SK-N-SH (cell line): ENCODE data around the gene IPO11.

Source experiments
- CTCF ChIP-seq: fragments of 200-600 bp; sonication (generic); IDR thresholded peaks from 2 replicates; pipeline ENCODE4 v1.6.1; 2017; ENCODE audit warnings: antibody characterized with exemption, mild to moderate bottlenecking, moderate library complexity
- EP300 ChIP-seq, 2 experiments: IDR thresholded peaks; 2 replicates each; pipeline versions ENCODE4 v1.4.0 to v1.6.1; 2012; ENCODE audit warnings: borderline replicate concordance in 1 of 2, low read depth in 1 of 2, low read length in 1 of 2
- EZH2phosphoT487 ChIP-seq: fragments of 200-600 bp; sonication (generic); IDR thresholded peaks from 2 replicates; pipeline ENCODE4 v1.6.1; 2017; ENCODE audit warnings: low read depth, mixed run types, mild to moderate bottlenecking, antibody characterized with exemption, moderate library complexity, borderline replicate concordance
- FOXJ3 ChIP-seq: sonication (generic); formaldehyde crosslinking; IDR thresholded peaks from 2 replicates; pipeline ENCODE4 v1.5.1; 2020; ENCODE audit warnings: mild to moderate bottlenecking, missing genetic modification reagents
- GABPA ChIP-seq: IDR thresholded peaks from 2 replicates; pipeline ENCODE4 v1.4.0; 2012; ENCODE audit warnings: low read depth, mild to moderate bottlenecking
- JUND ChIP-seq: IDR thresholded peaks from 2 replicates; pipeline ENCODE4 v1.4.0; 2012
- MXI1 ChIP-seq: IDR thresholded peaks from 2 replicates; pipeline ENCODE4 v1.6.1; 2012; ENCODE audit warnings: mild to moderate bottlenecking, low read depth, low read length, improper control_type of control experiment
- POLR2AphosphoS5 ChIP-seq: IDR thresholded peaks from 2 replicates; pipeline ENCODE4 v1.6.1; 2012; ENCODE audit warnings: low read depth, low read length
- SIN3A ChIP-seq: IDR thresholded peaks from 2 replicates; pipeline ENCODE4 v1.6.1; 2012; ENCODE audit warnings: low read depth, mild to moderate bottlenecking, low read length, moderate library complexity, borderline replicate concordance
- SMC3 ChIP-seq: IDR thresholded peaks from 2 replicates; pipeline ENCODE4 v1.6.1; 2012; ENCODE audit warnings: low read depth, low read length, improper control_type of control experiment
- TF ChIP-seq, protein P1 (sequence below): IDR thresholded peaks from 2 replicates; pipeline ENCODE4 v1.4.0; 2012; ENCODE audit warnings: low read depth, borderline replicate concordance

DNA sequence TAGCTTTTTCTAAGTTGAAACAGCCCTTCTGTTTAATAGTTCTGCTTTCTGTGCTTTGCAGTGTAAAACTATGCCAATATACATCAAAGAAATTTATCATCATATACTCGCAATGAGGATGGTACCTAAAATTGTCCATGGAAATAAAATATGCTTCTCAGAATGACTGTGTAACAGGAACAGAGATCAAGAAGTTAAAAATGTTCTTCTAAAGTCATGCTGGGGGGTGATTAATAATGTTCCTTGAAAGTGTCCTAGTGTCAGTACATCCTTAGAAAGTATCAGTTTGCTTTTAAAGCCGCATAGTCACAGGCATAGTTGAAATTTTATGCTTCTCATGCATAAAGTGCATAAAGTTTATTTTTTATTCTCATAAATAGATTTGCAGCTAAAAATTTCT lies 162.0 kb downstream of the IPO11 start:
- no peak for TF ChIP-seq CTCF
- no peak for TF ChIP-seq FOXJ3
- no peak for TF ChIP-seq POLR2AphosphoS5
- TF ChIP-seq JUND = no peak
- TF ChIP-seq, protein P1, sequence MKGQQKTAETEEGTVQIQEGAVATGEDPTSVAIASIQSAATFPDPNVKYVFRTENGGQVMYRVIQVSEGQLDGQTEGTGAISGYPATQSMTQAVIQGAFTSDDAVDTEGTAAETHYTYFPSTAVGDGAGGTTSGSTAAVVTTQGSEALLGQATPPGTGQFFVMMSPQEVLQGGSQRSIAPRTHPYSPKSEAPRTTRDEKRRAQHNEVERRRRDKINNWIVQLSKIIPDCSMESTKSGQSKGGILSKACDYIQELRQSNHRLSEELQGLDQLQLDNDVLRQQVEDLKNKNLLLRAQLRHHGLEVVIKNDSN = no peak
- no peak for TF ChIP-seq EZH2phosphoT487
- TF ChIP-seq SIN3A = no peak
- TF ChIP-seq EP300 (IDR thresholded peaks at IDR 0.05; ENCODE audit: borderline replicate concordance in 1 of 2, low read depth in 1 of 2, low read length in 1 of 2) = no peak
- no peak for TF ChIP-seq MXI1
- TF ChIP-seq GABPA = no peak
- no peak for TF ChIP-seq SMC3
